WTC11 (cell line): ENCODE measurements around the gene GPR160. TPM values are rescaled to one million over a fixed set of nuclear protein-coding genes. Genes with fewer than 3 reads are reported as not detected.
A peak's percentile ranks its signal among the peaks of the same experiment; 100 is the strongest.

ENCODE experiments used
- ATAC-seq: fragments of 200-7000 bp; cut with Tn5 transposase; 2 replicates; pipeline ENCODE4 v1.10.0; 2021; ENCODE audit warnings: mild to moderate bottlenecking, moderate library complexity
- CTCF ChIA-PET: fragments of 300-600 bp; sonication (Branson Sonifier 250); formaldehyde crosslinking; loops from one replicate; lab custom pipeline; 2021; ENCODE audit warnings: antibody characterized with exemption; lab: Charles Lee
- POLR2A ChIA-PET: fragments of 350-600 bp; sonication (Branson Sonifier 250); formaldehyde crosslinking; loops from one replicate; lab custom pipeline; 2021; ENCODE audit warnings: antibody characterized with exemption; lab: Charles Lee
- DNase-seq: peaks from one replicate; pipeline ENCODE4 v3.0.0; 2021; ENCODE audit warnings: low spot score
- H3K27ac Mint-ChIP-seq: 2 replicates; pipeline ENCODE4 v1.8.0; 2021; ENCODE audit warnings: mixed read lengths
- H3K27me3 Mint-ChIP-seq: 2 replicates; pipeline ENCODE4 v1.8.0; 2021; ENCODE audit warnings: low read depth, mild to moderate bottlenecking, moderate library complexity, mixed read lengths
- H3K36me3 Mint-ChIP-seq: 2 replicates; pipeline ENCODE4 v1.8.0; 2021; ENCODE audit warnings: mixed read lengths
- H3K4me1 Mint-ChIP-seq: 2 replicates; pipeline ENCODE4 v1.8.0; 2022; ENCODE audit warnings: mixed read lengths
- H3K4me3 Mint-ChIP-seq: 2 replicates; pipeline ENCODE4 v1.8.0; 2021; ENCODE audit warnings: mild to moderate bottlenecking, moderate library complexity, mixed read lengths
- H3K9me3 Mint-ChIP-seq: 2 replicates; pipeline ENCODE4 v1.8.0; 2021; ENCODE audit warnings: mixed read lengths
- AFF4 ChIP-seq: sonication (generic); formaldehyde crosslinking; IDR thresholded peaks from 2 replicates; pipeline ENCODE4 v1.8.1; 2023; ENCODE audit warnings: mild to moderate bottlenecking, missing genetic modification reagents, borderline replicate concordance
- ATF1 ChIP-seq: sonication (generic); formaldehyde crosslinking; IDR thresholded peaks from 2 replicates; pipeline ENCODE4 v1.8.1; 2023; ENCODE audit warnings: mild to moderate bottlenecking, moderate library complexity, missing genetic modification reagents
- ATF6 ChIP-seq: sonication (generic); formaldehyde crosslinking; IDR thresholded peaks from 2 replicates; pipeline ENCODE4 v1.8.1; 2023; ENCODE audit warnings: mild to moderate bottlenecking, missing genetic modification reagents
- CBFB ChIP-seq: sonication (generic); formaldehyde crosslinking; IDR thresholded peaks from 2 replicates; pipeline ENCODE4 v1.8.1; 2022; ENCODE audit warnings: mild to moderate bottlenecking, low read depth, missing genetic modification reagents
- CDX4 ChIP-seq: fragments of 250-450 bp; sonication (Bioruptor Pico); IDR thresholded peaks from 2 replicates; pipeline ENCODE4 v1.9.0; 2021; ENCODE audit warnings: moderate library complexity, mild to moderate bottlenecking, inconsistent platforms, borderline replicate concordance
- E2F4 ChIP-seq: sonication (generic); formaldehyde crosslinking; IDR thresholded peaks from 2 replicates; pipeline ENCODE4 v1.8.1; 2022; ENCODE audit warnings: low read depth, mild to moderate bottlenecking, moderate library complexity, missing genetic modification reagents, borderline replicate concordance
- ELF4 ChIP-seq: sonication (generic); formaldehyde crosslinking; IDR thresholded peaks from 2 replicates; pipeline ENCODE4 v1.8.1; 2022; ENCODE audit warnings: low read depth, mild to moderate bottlenecking, moderate library complexity, missing genetic modification reagents
- EMX1 ChIP-seq: fragments of 250-450 bp; sonication (Bioruptor Pico); IDR thresholded peaks from 2 replicates; pipeline ENCODE4 v1.8.0; 2021; ENCODE audit warnings: mild to moderate bottlenecking
- FOXJ3 ChIP-seq: sonication (generic); formaldehyde crosslinking; IDR thresholded peaks from 2 replicates; pipeline ENCODE4 v1.9.0; 2021; ENCODE audit warnings: missing genetic modification reagents, mild to moderate bottlenecking, borderline replicate concordance
- FOXP1 ChIP-seq: sonication (generic); formaldehyde crosslinking; IDR thresholded peaks from 2 replicates; pipeline ENCODE4 v1.8.0; 2022; ENCODE audit warnings: missing genetic modification reagents, mild to moderate bottlenecking, moderate library complexity, borderline replicate concordance
- GABPB1 ChIP-seq: sonication (generic); formaldehyde crosslinking; IDR thresholded peaks from 2 replicates; pipeline ENCODE4 v1.8.1; 2023; ENCODE audit warnings: mild to moderate bottlenecking, missing genetic modification reagents
- HMGA2 ChIP-seq: fragments of 250-450 bp; sonication (Bioruptor Pico); IDR thresholded peaks from 2 replicates; pipeline ENCODE4 v1.4.0; 2021; ENCODE audit warnings: mild to moderate bottlenecking, moderate library complexity
- IRF2 ChIP-seq: sonication (generic); formaldehyde crosslinking; IDR thresholded peaks from 2 replicates; pipeline ENCODE4 v1.8.0; 2022; ENCODE audit warnings: low read depth, missing genetic modification reagents, borderline replicate concordance
- NFATC4 ChIP-seq: fragments of 250-450 bp; sonication (Bioruptor Pico); IDR thresholded peaks from 2 replicates; pipeline ENCODE4 v1.9.0; 2021; ENCODE audit warnings: mild to moderate bottlenecking
- PRDM15 ChIP-seq: sonication (generic); formaldehyde crosslinking; IDR thresholded peaks from 2 replicates; pipeline ENCODE4 v1.8.0; 2022; ENCODE audit warnings: missing genetic modification reagents
- ZMAT4 ChIP-seq: fragments of 250-450 bp; sonication (Bioruptor Pico); IDR thresholded peaks from 2 replicates; pipeline ENCODE4 v1.9.0; 2021; ENCODE audit warnings: mild to moderate bottlenecking
- ZNF138 ChIP-seq: sonication (generic); formaldehyde crosslinking; conservative IDR thresholded peaks from 2 replicates; pipeline ENCODE4 v1.8.1; 2022; ENCODE audit warnings: mild to moderate bottlenecking, moderate library complexity, missing genetic modification reagents
- total RNA-seq: library from RNA; stranded (reverse); gene quantifications from 3 replicates; pipeline ENCODE4 v1.2.3, GENCODE V29; 2021

Gene GPR160
- total RNA-seq, 1 experiment from 2014 or later = 28.9 TPM

- Mint-ChIP-seq H3K4me1 (peaks cover 5% of the 10 kb centered on the region; the same call in 1 of the 2 replicates), H3K27ac (peak overlapping the region; percentile 20; the same call in 1 of the 2 replicates), H3K36me3 (no peaks in the 10 kb centered on the region; the same call in 1 of the 2 replicates), H3K9me3 (no peaks in the 10 kb centered on the region), H3K4me3 (no peak overlapping the region), H3K27me3 (no peaks in the 10 kb centered on the region; the same call in 1 of the 2 replicates)
- ChIA-PET CTCF (no interaction called here), POLR2A (no interaction called here)
- no peak for ATAC-seq
- no peak for DNase-seq
- TF ChIP-seq E2F4 (CRISPR knock-in tag) = no peak
- TF ChIP-seq ZMAT4 (CRISPR knock-in tag) = no peak
- no peak for TF ChIP-seq NFATC4 (CRISPR knock-in tag)
- TF ChIP-seq GABPB1 (CRISPR knock-in tag) = no peak
- no peak for TF ChIP-seq FOXP1 (CRISPR knock-in tag)
- TF ChIP-seq ZNF138 (CRISPR knock-in tag) = no peak
- no peak for TF ChIP-seq PRDM15 (CRISPR knock-in tag)
- TF ChIP-seq ELF4 (CRISPR knock-in tag) = no peak
- TF ChIP-seq EMX1 (CRISPR knock-in tag) = no peak
- no peak for TF ChIP-seq IRF2 (CRISPR knock-in tag)
- no peak for TF ChIP-seq CBFB (CRISPR knock-in tag)
- TF ChIP-seq ATF1 (CRISPR knock-in tag) = no peak
- no peak for TF ChIP-seq ATF6 (CRISPR knock-in tag)
- no peak for TF ChIP-seq CDX4 (CRISPR knock-in tag)
- no peak for TF ChIP-seq AFF4 (CRISPR knock-in tag)
- no peak for TF ChIP-seq HMGA2 (CRISPR knock-in tag)
- TF ChIP-seq FOXJ3 (CRISPR knock-in tag) = no peak
These were observed 35.6 kb upstream of the GPR160 start for GRCh38 chr3:170002231-170002630.
